GM13977 (cell line): ENCODE results near the gene TM4SF1.

Experiments used
- DNase-seq: peaks from one replicate; pipeline ENCODE4 v3.0.0; 2012; ENCODE audit warnings: low spot score
- CTCF ChIP-seq: IDR thresholded peaks from 2 replicates; pipeline ENCODE4 v1.5.1; 2012; ENCODE audit warnings: mild to moderate bottlenecking, control low read depth; ENCODE audit not compliant: insufficient read depth; ENCODE audit errors: extremely low read depth, missing control alignments
- in situ Hi-C: fragments of 300-500 bp; cut with MboI; formaldehyde crosslinking; loops from one replicate; pipeline ENCODE4 v1.12.0; 2022; ENCODE audit warnings: low sequenced_read_pairs, low pct_unique_long_range_greater_than_20kb, mixed read lengths, inconsistent platforms; ENCODE audit not compliant: unreplicated experiment

TM4SF1 gene

GRCh38 chr3:149356044-149356592 is 21.3 kb downstream of the TM4SF1 start:
- no peak for TF ChIP-seq CTCF
- no peak for DNase-seq
- in situ Hi-C loops = no loop called here

DNA sequence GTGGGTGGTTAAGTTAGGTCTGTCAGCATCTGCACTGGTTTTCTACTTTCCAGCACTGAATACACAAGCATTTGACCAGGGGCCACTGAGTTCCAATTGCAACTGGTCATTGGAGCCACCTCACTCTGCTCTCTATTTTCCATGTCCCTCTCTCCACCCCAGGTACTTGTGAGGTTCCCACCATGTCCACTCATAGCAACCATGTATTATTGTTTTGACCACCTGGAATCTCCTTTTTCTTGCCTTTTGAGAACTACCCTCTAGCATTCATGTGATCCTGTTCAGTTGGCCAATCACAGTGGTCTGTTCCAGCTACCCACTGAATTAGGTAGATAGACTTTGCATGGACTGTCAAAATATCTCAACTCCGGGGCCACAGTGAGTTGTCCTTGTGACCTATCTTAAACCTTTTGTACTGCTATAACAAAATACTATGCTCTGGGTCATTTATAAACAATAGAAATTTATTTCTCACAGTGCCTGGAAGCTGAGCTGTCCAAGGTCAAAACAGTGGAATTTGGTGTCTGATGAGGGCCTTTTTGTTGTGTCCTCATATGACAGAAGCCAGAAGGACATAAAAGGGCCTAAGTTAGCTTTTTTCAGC is 23.8 kb downstream of the TM4SF1 start:
- TF ChIP-seq CTCF = no peak
- no peak for DNase-seq
- in situ Hi-C loops = no loop called here

DNA sequence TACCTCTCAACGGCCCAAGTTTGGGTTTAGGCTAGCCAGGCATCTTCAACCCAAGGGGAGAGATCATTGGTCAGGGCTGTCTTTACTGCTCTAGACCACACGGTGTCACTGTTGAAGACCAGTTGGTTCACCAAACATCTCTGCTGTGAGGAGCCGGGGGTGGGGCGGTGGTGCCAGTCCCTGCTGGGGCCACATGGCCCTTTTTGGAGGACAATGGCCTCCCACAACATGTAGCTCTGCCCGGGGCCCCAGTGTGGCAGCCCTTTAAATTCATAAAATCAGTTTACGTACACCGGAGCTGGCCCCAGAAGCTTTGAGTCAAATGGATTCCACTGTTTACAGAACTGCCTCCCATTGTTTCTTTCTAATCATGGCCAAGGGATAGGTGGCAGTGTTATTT is 24.9 kb downstream of the TM4SF1 start:
- TF ChIP-seq CTCF = peak; percentile 80
- in situ Hi-C loops = no loop called here
- DNase-seq = peak; percentile 64

- DNase-seq = no peak
- no peak for TF ChIP-seq CTCF
- in situ Hi-C loops = no loop called here
These were observed 33.5 kb downstream of the TM4SF1 start for GRCh38 chr3:149343951-149344350.

DNA sequence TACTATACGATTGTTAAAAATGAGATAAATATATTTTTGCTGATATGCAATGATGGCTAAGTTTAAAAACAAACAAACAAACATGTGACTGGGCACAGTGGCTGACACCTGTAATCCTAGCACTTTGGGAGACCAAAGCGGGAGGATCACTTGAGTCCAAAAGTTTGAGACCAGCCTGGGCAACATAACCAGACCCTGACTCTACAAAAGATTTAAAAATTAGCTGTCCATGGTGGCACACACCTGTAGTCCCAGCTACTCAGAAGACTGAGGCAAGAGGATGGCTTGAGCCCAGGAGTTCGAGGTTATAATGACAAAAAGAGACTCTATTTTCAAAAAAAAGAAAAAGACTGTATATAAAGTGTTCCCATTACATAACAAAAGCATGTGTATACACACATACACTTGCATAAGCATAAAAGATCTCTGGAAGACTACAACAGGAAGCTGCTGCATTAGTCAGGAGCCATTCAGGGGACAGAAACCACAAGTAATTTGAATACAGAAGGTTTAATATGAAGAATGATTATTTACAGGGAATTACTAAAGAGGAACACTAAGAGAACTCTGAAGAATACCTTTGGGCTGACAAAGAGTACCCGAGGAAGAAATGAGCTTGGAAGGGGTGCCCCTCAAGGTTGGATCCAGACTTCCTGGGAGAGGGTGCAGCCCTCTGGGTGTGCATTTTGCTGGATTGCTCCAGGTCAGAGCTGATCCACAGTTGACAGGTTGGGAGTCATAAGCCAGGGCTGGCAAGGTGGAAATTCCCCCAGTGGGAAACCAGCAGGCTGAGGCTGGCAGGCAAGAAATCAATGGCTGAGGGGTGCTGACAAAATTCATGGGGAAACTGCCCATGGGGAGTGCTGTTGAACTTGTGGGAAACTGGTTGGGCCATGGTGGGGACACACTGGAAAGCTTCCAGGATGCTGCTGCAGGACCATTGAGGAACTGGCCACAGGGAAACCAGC is 34.8 kb downstream of the TM4SF1 start:
- TF ChIP-seq CTCF = no peak
- in situ Hi-C loops = no loop called here
- DNase-seq = no peak

- no peak for TF ChIP-seq CTCF
- in situ Hi-C loops = no loop called here
- no peak for DNase-seq
These were observed 37.0 kb downstream of the TM4SF1 start for GRCh38 chr3:149340310-149340933.
